ENCODE data around the gene KDM7A.

The KDM7A gene

DNA sequence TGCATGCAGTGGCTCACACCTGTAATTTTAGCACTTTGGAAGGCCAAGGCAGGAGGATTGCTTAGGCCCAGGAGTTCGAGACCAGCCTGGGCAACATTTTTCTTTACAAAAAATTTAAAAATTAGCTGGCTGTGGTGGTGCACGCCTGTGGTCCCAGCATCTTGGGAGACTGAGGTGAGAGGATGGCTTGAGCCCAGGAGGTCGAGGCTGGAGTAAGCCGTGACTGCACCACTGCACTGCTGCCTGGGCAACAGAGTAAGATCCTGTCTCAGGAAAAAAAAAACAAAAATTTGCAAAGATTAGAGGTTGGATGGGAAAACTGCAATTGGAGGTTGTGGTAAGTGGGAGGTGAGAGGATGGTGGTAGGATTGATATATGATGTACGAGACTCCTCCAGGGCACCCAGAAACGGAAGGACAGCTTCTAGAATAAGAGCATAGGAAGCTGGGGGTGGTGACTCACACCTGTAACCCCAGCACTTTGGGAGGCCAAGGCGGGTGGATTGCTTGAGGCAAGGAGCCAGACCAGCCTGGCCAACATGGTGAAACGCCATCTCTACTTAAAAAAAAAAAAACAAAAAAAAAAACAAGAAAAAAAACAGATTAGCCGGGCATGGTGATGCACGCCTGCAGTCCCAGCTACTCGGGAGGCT, 94.9 kb downstream of the KDM7A start:
- DNase-seq = no peak

DNA sequence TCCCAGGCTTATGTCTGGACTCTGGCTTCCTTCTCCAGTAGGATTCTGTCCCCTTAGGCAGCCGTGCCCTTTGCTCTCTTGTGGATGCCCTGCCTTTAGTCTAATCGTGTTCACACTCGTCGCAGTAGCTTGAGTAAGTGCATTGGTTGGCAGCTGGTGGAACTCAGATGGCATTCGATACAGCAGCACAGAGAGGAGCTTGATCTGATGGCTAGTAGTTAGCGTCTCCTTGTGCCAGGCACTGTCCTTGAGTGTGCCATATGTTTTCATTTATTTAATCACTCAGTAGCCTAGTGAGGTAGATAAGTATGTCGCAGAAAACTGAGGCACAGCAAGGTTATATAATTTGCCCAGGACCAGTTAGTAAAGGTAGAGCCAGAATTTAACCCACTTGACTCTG, 95.9 kb downstream of the KDM7A start:
- no peak for DNase-seq

DNA sequence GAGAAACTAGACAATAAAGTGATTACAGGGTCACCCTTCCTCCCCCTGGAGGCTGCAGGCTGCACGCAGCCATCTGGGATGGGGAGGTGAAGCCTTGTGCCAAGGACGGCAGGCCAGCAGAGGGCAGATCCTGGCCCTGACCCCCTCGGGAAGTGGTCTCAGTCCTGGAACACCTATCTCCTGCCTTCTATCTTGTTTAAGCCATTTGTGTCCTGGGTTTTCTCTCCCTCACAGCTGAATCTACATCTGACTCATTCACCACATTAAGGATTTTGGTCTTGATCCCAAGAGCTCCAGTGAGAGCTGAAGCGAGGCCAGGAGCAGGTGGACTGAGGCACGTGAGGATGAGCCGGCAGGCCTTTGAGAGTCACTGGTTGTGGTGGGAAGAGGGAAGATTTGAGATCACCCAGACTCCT, 97.7 kb downstream of the KDM7A start:
- DNase-seq = no peak

DNA sequence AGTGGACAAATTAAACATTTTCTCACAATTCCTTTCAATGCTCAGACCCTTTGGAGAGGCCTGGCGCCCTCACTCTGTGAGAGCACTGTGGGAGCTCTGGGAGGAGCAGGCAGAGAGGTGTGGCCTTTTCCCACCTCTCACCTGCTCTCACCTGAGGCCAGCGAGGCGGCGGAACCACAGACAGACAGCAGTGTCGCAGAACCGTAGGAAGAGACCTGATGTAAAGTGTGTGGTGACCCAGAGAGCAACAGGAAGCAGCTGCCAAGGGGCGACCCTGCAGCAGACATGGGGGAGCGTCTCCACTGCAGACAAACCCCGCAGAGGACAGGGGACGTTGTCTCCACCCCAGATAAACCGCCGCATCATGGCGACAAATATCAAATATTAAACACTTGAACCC, 98.4 kb downstream of the KDM7A start:
- no peak for DNase-seq

DNA sequence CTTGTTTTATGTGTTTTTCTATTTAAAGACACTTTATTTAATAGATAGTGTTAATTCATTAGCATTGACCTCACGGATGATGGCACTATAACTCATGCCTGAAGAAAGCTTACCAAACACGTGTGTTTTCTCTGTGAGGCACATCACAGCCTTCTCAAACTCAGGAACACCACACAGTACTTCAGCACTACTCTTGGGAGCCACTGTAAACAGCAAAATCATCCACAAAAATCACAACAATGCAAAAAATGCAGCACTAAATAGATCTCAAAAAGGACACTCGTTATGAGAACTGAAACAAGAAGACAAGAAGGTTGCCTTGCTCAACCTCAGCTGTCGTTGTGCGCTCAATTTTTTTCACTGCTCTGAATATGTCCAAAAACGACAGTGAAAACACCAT, 102.0 kb downstream of the KDM7A start:
- no peak for DNase-seq

DNA sequence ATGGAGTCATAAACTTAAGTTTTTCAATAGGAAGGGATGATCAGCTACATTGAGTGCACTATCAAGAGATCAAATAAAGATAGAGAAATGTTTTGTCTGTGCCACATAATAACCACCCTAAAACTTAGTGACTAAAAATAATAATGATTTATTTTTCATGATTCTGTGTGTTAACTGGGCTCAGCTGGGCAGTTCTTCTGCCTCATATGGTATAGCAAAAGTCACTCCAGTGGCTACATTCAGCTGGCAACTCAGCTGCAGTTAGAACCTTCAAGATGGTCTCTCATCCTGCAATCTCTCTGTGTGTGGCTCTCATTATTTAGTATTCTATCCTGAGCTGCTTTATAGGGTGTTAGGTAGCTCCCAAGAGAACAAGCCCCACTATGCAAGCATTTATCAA, 106.2 kb downstream of the KDM7A start:
- DNase-seq = no peak

DNA sequence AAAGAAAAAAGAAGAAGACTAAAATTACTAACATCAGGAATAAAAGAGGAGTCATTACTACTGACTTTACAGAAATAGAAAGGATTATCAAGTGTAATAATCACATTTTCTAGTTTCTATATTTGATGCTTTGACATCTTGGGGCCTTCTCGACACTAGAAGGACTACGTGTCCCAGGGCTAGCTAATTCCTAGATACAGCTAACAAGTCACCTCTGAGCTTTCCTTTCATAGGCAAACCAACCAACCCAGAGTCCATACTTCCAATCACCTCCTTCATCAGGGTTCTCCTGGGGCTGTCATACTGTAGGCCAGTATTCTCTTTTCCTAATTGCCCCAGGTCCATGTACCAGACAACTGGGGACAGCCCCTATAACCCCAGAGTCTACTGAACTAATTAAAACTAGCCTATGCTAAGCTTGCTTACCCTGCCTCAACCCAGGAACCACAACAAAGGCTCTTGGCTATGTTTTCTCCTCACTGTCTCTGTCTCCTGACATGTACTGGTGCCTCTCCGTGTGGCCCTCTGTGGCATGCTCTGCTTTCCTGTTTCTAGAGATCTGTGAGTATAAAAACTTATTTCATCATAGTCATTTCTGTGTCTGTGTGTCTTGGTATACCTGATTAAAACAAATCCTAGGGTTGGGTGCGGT, 107.4 kb downstream of the KDM7A start:
- DNase-seq = no peak

DNA sequence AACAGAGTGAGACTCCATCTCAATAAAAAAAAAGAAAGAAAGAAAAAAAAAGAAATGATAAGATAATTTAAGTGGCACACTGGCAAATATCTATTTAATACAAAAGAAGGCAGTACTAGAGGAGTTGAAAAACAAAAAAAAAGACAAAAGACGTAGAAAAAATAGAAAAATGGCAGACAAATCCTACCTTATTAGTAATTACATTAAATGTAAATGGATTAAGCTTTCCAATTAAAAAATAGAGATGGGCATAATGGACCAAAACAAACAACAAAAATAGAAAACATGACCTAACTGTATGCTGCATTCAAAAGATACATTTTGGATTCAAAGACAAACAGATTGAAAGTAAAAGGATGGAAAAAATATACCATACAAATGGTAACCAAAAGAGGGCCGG, 108.8 kb downstream of the KDM7A start:
- DNase-seq = no peak

DNA sequence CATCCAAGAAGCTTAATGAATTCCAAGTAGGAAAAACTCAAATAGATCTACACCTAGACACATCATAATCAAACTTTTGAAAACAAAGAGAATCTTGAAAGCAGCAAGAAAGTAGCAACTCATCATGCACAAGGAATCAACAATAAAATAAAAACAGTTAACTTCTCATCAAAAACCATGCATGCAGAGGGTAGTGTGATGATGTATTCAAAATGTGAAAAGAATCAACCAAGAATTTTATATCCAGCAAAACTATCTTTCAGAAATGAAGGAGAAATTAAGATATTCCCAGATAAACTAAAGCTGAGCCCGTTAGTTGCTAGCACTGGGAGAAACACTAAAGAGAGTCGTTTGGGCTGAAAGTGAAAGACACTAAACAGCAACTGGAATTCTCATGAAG, 109.7 kb downstream of the KDM7A start:
- DNase-seq = no peak

DNA sequence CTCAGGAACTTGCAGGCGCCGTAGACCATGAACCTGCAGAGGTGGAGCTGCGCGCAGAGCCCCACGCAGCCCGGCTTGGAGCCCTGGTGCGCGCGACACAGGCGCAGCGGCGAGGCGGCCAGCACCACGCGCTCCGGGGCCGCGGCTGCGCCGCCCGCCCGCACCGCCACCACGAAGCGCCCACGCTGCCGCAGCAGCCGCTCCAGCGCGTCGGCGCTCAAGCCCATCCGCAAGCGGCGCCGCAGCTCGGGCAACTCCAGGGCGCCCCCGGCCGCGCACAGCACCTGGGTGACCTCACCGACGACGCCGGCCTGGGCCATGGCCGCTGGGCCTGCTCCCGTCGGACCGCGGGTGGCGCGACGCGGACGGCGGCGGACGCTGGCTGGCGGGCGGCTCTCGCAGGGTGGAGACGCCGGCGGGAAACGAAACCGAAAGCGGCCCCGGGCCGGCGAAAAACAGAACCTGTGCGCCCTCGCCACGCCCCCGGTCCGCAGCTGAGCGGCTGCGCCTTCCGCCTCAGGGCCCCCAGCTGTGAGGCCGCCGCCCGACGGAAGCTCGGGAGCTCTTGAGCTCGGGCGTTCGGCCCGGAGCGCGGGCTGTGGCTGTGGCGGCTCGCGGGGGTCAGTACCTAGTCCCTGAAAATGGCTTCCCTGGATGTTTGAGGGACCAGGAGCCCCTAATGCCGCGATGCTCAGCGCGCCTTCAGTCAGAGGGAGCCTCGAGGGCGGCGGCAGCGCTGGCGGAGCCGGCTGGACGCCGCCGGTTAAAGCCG, 114.1 kb downstream of the KDM7A start, which contains the start of gene PARP12:
TSS of gene PARP12 (minus strand) at position 424 of the 772 bp plus-strand sequence. CDS start at position 320, 104 bp downstream.
- DNase-seq = no peak

DNA sequence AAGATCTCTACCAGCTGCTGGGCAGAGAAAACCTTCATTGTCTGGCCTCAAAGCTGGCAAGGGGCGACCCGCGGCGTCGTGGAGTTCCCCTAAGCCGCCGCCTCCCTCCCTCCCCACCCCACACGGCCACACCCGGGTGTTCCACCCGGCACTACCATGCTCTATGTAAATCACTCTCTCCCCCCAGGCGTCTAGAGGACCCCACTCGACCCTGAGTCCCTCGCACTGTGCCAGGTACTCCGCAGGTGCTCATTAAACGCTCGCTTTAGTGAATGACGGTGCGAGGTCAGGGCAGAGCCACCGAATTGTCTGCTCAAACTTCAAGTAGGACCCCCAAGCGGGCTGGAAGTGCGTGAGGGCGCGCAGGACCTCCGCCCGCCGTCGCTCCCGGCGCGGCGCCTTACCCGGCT, 114.7 kb downstream of the KDM7A start:
- no peak for DNase-seq

DNA sequence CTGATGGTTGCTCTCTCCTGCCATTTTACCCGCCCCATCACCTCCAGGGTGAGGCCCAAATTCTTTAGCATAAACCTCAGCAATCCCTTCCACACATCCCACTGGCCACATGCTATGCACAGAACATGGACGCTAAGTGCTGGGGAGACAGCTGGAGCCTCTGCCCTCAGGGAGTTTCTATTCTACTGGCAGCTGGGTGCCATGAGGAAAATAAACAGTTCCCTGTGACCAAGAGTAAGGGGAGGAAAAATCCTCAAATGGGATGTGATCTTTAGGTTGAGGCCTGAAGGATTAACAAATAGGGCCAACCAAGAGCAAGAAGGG, 115.2 kb downstream of the KDM7A start:
- no peak for DNase-seq

DNA sequence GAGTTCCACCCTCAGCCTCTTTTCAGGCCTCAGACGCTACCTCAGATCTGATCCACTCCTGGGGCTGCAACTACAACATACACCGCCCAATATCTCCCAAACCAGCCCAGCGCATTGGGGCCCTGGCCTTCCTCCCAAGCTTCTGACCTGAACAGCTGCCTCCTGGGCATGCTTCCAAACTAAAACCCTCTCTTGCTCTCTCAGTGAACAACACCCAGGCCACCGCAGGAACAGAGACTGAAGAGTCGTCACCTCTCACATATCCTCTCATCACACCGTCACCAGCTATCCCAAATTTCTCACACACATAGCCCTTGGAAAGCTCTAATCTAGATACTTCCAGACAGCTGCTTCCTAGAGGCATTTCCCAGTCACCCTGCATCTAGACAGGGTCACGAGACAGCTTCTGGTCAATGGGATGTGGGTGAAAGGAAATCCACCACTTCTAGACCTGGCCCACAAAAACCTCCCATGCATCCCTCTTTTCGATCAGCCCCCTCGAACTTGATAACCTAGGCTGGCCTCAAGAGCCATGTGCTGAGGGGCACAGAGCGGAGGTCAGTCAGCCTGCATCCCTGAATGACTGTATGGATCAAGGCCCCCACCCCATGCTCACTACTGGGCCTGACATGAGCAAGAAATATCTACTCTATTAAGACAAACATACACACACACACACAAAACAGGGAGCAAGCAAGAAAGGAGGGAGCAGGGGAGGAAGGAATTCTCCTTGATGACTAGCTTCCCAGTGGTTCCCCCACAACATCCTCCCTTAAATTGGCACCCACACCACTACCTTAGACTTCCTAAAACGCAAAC, 115.8 kb downstream of the KDM7A start:
- no peak for DNase-seq

DNA sequence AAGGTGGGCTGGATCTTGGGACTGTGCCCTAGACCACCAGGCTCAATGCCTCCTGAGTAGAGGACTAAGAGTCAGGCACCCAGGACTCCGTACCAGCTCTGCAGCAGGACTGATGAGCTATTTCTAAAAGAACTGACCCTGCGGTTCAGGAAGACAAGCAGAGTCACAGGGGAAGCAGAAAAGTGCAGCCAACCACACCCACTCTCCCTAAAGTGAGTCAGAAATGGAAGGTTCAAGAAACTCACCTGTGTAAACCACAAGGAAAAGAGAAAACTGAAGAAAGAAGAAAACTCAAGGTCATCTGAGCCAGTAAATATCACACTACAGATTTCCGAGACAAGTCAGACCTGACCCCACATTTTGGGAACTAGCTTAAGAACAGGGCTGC, 116.5 kb downstream of the KDM7A start:
- DNase-seq = no peak

DNA sequence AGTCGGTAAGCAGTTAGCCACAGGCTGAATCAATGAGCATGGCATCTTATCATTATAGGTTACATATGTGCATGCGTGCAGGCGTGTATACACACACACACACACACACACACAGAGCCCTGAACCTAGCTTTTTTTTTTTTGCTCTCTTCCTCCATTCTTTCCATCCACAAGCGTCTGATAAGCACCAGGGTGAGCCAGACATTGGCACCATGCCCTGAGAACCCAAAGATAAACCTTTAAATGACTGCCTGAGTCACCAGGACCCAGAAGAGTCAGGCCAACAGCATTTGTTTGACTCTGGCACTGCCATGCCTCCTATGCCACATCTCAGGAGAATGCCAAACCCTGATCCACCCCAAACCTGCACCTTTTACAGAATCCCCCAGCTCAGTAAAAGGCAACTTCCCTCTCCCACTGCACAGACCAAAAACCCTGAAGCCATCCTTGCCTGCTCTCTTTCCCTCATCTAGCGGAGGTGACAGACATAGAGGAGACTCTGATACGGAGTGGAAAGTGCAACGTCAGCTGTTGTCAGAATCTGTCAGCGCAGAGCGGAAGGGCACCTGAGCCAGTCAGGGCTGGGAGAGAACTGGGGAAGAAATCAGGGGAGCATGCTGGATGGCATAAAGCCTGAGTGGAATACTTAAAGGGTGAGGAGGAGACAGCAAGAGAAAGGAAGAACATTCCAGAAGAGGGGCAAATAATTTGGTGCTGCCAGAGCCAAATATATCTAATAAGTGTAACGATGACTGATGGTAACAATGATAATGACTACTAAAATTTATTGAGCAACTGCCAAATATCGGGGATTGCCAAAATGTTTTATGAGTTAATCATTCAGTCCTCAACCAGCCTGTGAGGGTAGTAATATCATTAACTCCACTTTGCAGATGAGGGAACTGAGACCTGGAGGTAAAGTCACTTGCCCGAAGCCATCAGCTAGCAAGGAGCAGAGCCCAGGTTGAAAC, 117.2 kb downstream of the KDM7A start:
- DNase-seq = no peak

DNA sequence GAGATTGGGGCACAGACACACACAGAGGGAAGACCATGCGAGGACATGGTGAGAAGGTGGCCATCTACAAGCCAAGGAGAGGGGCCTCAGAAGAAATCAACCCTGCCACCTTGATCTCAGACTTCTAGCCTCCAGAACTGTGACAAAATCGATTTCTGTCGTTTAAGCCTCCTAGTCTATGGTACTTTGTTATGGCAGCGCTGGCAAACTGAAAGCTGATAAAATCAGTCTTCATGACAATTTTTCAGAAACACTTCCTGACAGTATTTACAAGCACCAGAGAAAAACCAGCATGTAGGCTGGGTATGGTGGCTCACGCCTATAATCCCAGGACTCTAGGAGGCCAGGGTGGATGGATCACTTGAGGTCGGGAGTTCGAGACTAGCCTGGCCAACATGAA, 118.3 kb downstream of the KDM7A start:
- no peak for DNase-seq

DNA sequence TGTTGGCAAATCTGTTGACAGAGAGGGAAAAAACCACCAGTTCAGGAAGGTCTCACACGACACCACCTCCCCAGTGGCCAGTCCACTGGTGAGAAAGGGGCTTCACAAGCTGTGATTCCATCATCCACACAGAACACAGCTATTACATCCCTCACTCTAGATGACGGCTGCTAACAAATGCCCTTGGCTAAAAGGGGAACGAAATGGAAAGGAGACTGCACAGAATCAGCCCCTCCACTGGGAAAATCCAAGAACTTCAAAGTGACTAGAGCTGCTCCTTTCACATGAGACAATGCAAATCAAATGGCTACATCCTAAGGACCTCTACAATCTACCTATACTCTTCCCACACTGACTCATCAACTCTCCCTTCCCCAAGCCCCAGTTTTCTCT, 119.6 kb downstream of the KDM7A start:
- DNase-seq = no peak

DNA sequence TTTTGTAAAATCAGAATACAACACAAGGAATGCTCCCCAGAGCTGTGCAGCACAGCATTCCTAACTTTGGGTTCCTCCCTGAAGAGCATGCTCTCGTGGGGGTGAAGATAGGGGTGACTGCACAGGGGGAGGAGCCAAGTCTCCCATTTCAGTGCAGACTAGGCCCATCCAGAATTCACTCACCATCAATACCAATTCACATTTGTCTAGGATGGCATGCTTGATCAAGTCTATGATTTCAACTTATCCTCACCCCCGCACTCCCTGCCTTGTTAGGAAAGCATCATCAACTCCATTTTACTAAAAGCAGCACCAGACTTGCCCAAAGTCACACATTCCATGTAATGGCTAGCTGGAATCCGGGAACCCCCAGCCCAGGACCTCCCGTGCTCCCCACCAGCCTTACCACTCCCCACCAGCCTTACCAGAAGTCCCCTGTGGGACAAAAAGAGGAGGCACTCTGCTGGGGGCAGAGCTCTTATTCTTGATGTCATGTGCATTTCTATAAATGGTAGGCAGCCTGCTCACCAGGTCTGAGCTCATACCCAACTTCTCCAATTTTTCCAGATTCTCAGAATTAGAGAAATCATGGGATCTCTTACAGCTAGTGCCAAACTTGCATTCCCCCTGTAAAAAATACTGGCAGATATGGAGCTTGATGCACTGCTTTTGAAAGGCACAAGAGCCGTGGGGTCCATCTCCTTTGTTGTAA, 120.2 kb downstream of the KDM7A start:
- DNase-seq = no peak

DNA sequence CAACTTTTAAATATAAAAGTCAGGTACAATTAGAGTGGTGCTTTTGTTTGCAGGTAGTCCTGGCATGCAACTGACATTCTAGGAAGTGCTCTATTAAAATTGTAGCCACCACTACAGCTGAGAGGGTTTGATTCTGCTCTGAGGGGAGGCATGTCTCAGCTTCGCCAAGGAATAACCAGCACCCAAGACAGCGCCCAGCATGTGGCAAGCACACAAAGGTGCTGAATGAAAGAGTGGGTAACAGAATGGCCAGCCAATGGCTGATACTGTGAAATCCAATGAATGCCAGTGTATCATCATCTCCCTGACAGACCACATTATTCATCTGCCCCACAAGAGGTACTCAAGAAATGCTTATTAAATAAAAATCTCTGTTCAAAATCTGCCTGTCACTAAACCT, 121.0 kb downstream of the KDM7A start:
- DNase-seq = no peak

DNA sequence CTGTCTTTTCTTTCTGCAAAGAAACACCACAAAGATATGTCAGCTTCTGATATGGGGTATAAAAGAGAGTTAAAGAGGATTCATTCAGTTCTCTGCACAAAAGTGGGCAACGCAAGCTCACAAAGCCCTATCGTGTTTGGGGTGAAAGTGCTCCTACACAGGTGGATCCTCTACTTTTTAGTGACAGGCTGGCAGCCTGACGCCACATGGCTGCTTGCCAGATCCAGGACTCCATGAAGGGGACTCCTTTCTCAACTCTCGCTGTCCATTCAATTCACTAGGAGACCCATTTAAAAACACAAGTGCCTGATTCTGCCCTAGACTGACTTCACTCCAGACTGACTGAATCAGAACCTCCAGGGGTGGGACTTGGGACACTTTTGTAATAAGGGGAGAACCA, 122.0 kb downstream of the KDM7A start:
- no peak for DNase-seq

DNA sequence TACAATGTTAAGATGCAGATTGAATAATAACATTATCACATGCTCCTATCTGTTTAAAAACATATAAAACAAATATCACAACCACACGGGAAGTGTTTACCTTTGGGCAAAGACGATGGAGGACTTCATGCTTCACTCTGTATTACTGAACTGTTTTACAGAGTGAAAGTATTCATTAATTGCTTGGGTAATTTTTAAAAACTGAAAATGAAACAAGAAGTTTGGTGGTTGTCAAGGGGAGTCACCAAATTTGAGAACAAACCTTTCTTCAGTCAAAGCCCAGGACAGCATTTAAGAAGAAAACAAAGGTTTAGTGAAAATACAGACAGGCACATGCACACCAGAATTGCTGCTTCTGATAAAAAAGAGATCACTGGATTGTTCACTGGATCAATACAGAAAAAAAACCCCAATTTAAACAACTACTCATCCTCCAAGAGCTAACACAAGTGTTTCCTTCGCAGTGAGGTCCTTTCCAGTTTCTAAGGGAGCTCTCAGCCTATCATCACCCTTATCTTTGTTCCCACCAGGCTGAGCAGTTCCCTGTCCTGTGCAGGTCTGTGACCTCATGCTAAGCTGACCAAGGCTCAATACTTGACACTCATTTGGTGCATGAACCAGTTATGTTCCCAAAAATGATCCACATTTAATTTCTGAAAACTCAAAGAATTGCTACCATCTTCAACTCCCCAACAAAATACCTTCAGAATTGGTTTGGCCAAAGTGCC, 122.8 kb downstream of the KDM7A start:
- no peak for DNase-seq
